Measurements from ENCODE around the gene SFXN1. TPM values are rescaled to one million over a fixed set of nuclear protein-coding genes. Genes with fewer than 3 reads are reported as not detected.
A peak's percentile ranks its signal among the peaks of the same experiment; 100 is the strongest.

SFXN1 gene
- total and polyA plus RNA-seq, 8 donors, result 29.2 to 47.2 (median 38.9) TPM

- H3K4me1 ChIP-seq, result peaks cover 0 to 3% of the 10 kb centered on the region in 2 donors
- H3K27ac ChIP-seq, result no peak overlapping the region
- no peaks in the 10 kb centered on the region for H3K9me3 ChIP-seq
- no peak overlapping the region for H3K4me3 ChIP-seq
- no peak for ATAC-seq
- H3K27me3 ChIP-seq, result no peaks in the 10 kb centered on the region
- peaks cover 0 to 69% of the 10 kb centered on the region in 2 donors for H3K36me3 ChIP-seq
- intact Hi-C loops (cut with DNase I), result no loop called here
- no peak for DNase-seq
- no peak for TF ChIP-seq CTCF (IDR thresholded peaks at IDR 0.05)
Observed at GRCh38 chr5:175516933-175517823, 38.8 kb downstream of the SFXN1 start.

GRCh38 chr5:175517824-175518450 lies 39.6 kb downstream of the SFXN1 start:
- no peak for TF ChIP-seq CTCF (IDR thresholded peaks at IDR 0.05)
- Histone ChIP-seq H3K4me1 (peaks cover 0 to 3% of the 10 kb centered on the region in 2 donors), H3K27me3 (no peaks in the 10 kb centered on the region), H3K9me3 (no peaks in the 10 kb centered on the region), H3K27ac (no peak overlapping the region), H3K36me3 (peaks cover 0 to 63% of the 10 kb centered on the region in 2 donors), H3K4me3 (no peak overlapping the region)
- no peak for DNase-seq
- intact Hi-C loops (cut with DNase I), result no loop called here
- ATAC-seq, result peak; percentile 15

- ATAC-seq, result no peak
- intact Hi-C loops (cut with DNase I), result no loop called here
- peaks cover 0 to 3% of the 10 kb centered on the region in 2 donors for H3K4me1 ChIP-seq
- H3K9me3 ChIP-seq, result no peaks in the 10 kb centered on the region
- no peaks in the 10 kb centered on the region for H3K27me3 ChIP-seq
- no peak overlapping the region for H3K27ac ChIP-seq
- TF ChIP-seq CTCF (IDR thresholded peaks at IDR 0.05), result no peak
- no peak overlapping the region for H3K4me3 ChIP-seq
- peaks cover 0 to 52% of the 10 kb centered on the region in 2 donors for H3K36me3 ChIP-seq
- no peak for DNase-seq
Observed at GRCh38 chr5:175519006-175519405, 40.6 kb downstream of the SFXN1 start.

- DNase-seq (peak in 1 of 4 donors; percentile 3), ATAC-seq (no peak)
- Histone ChIP-seq H3K27me3 (no peaks in the 10 kb centered on the region), H3K4me3 (no peak overlapping the region), H3K36me3 (peaks cover 0 to 40% of the 10 kb centered on the region in 2 donors), H3K27ac (peak overlapping the region in 1 of 2 donors; percentile 69), H3K9me3 (no peaks in the 10 kb centered on the region), H3K4me1 (peaks cover 0 to 3% of the 10 kb centered on the region in 2 donors)
- no peak for TF ChIP-seq CTCF (IDR thresholded peaks at IDR 0.05)
- intact Hi-C loops (cut with DNase I), result no loop called here
Observed at GRCh38 chr5:175520321-175520720, 42.0 kb downstream of the SFXN1 start.

- DNase-seq (no peak), ATAC-seq (no peak)
- TF ChIP-seq CTCF (IDR thresholded peaks at IDR 0.05), result no peak
- Histone ChIP-seq H3K9me3 (no peaks in the 10 kb centered on the region), H3K27me3 (no peaks in the 10 kb centered on the region), H3K4me1 (peaks cover 0 to 3% of the 10 kb centered on the region in 2 donors), H3K4me3 (no peak overlapping the region), H3K36me3 (peaks cover 0 to 35% of the 10 kb centered on the region in 2 donors), H3K27ac (peak overlapping the region in 1 of 2 donors; percentile 69)
- intact Hi-C loops (cut with DNase I), result no loop called here
Observed at GRCh38 chr5:175520873-175521272, 42.5 kb downstream of the SFXN1 start.
